ENCODE measurements around the gene LCN1. TPM values are rescaled to one million over a fixed set of nuclear protein-coding genes. Genes with fewer than 3 reads are reported as not detected.

LCN1 gene
- total and polyA plus RNA-seq, 2 of the 4 experiments (the other 2 are of a cell fraction): not detected

DNA sequence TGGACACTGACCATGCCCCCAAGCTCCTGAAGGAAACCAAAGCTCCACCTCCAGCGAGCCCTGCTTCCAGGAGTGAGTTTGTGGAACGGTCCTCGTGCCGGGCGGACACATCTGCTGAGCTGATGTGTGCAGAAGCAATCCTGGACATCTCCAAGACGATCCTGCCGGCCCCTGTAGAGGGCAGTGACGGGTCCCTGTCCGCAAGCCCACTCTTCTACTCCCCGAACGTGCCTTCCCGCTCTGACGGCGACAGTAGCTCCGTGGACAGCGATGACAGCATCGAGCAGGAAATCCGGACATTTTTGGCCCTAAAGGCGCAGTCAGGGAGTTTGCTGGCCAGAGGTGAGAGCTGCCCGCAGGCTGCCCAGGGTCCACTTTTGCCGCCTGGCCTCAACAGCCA lies 35.4 kb upstream of the LCN1 start:
- H4K5ac ChIP-seq (ENCODE audit: low read depth, low read length): no peak overlapping the region
- ATAC-seq (ENCODE audit: low read depth) (no peak), DNase-seq (no peak)
- no peak overlapping the region for H3K18ac ChIP-seq (ENCODE audit: low read depth, low read length)
- peaks cover 36% of the 10 kb centered on the region for H3K36me3 ChIP-seq (ENCODE audit: control insufficient read depth, insufficient read depth, low read length)
- intact Hi-C loops (cut with micrococcal nuclease) (no loop called here), dilution Hi-C loops (cut with HindIII; ENCODE audit: low sequenced_read_pairs, unreplicated experiment) (no loop called here), in situ Hi-C loops (cut with MboI; ENCODE audit: low sequenced_read_pairs) (no loop called here)
- peaks cover 10 to 11% of the 10 kb centered on the region in 2 experiments; a peak in 2 of 4 replicates for H3K79me1 ChIP-seq (ENCODE audit: low read depth in 1 of 2, low read length in 2 of 2)
- H3K4me3 ChIP-seq (ENCODE audit: insufficient read depth, low read depth, low read length): no peak overlapping the region
- H3K9me3 ChIP-seq (ENCODE audit: control insufficient read depth, insufficient read depth, low read length): no peaks in the 10 kb centered on the region
- no peaks in the 10 kb centered on the region; the same call in 1 of the 2 replicates for H3K9me1 ChIP-seq (ENCODE audit: insufficient read depth, low read length)
- no peak overlapping the region for H2AFZ ChIP-seq (replicated peaks; ENCODE audit: low read length, poor library complexity)
- H3K4ac ChIP-seq (ENCODE audit: low read depth, low read length): no peak overlapping the region
- no peaks in the 10 kb centered on the region for H3K27me3 ChIP-seq (ENCODE audit: control insufficient read depth, insufficient read depth, low read length)
- H3K56ac ChIP-seq (ENCODE audit: extremely low read depth, insufficient read depth, low read length): no peak overlapping the region
- H3K27ac ChIP-seq (ENCODE audit: insufficient read depth, low read length): no peak overlapping the region
- H2AK9ac ChIP-seq (replicated peaks; ENCODE audit: low read depth, low read length, poor library complexity): no peak overlapping the region
- H3K23ac ChIP-seq (ENCODE audit: low read depth, low read length): no peak overlapping the region
- no peak overlapping the region for H3K9ac ChIP-seq (ENCODE audit: low read depth, low read length)
- no peak overlapping the region for H2AK5ac ChIP-seq (ENCODE audit: low read depth, low read length)
- no peak overlapping the region for H2BK20ac ChIP-seq (ENCODE audit: low read depth, low read length)
- BruUV-seq (replicated peaks): no TSS peak
- H2BK15ac ChIP-seq (ENCODE audit: low read depth, low read length): no peak overlapping the region
- POLR2A ChIA-PET (ENCODE audit: unreplicated experiment): interaction anchor here (0.6 kb wide), 1 partner anchor 473 kb away, joined by 10 read pairs; no protein-coding TSS in a partner anchor
- H2BK120ac ChIP-seq (ENCODE audit: low read depth, low read length): no peak overlapping the region
- no peak for TF ChIP-seq SMC3 (IDR thresholded peaks at IDR 0.05; ENCODE audit: low read depth, low read length)
- TF ChIP-seq MXI1 (IDR thresholded peaks at IDR 0.05; ENCODE audit: borderline replicate concordance, low read depth, low read length): no peak
- no peak for TF ChIP-seq BHLHE40 (IDR thresholded peaks at IDR 0.05; ENCODE audit: low read depth, low read length)
- TF ChIP-seq, protein P1, sequence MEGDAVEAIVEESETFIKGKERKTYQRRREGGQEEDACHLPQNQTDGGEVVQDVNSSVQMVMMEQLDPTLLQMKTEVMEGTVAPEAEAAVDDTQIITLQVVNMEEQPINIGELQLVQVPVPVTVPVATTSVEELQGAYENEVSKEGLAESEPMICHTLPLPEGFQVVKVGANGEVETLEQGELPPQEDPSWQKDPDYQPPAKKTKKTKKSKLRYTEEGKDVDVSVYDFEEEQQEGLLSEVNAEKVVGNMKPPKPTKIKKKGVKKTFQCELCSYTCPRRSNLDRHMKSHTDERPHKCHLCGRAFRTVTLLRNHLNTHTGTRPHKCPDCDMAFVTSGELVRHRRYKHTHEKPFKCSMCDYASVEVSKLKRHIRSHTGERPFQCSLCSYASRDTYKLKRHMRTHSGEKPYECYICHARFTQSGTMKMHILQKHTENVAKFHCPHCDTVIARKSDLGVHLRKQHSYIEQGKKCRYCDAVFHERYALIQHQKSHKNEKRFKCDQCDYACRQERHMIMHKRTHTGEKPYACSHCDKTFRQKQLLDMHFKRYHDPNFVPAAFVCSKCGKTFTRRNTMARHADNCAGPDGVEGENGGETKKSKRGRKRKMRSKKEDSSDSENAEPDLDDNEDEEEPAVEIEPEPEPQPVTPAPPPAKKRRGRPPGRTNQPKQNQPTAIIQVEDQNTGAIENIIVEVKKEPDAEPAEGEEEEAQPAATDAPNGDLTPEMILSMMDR (conservative IDR thresholded peaks at IDR 0.05; ENCODE audit: low read depth, low read length): no peak
- no peak for TF ChIP-seq POLR2A (IDR thresholded peaks at IDR 0.05; ENCODE audit: low read depth, low read length)
- TF ChIP-seq, protein P2, sequence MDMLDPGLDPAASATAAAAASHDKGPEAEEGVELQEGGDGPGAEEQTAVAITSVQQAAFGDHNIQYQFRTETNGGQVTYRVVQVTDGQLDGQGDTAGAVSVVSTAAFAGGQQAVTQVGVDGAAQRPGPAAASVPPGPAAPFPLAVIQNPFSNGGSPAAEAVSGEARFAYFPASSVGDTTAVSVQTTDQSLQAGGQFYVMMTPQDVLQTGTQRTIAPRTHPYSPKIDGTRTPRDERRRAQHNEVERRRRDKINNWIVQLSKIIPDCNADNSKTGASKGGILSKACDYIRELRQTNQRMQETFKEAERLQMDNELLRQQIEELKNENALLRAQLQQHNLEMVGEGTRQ (IDR thresholded peaks at IDR 0.05; ENCODE audit: low read depth, low read length): no peak
- no peak for TF ChIP-seq CEBPB (IDR thresholded peaks at IDR 0.05; ENCODE audit: low read depth, low read length)
- TF ChIP-seq NFE2L2 (IDR thresholded peaks at IDR 0.05; ENCODE audit: low read depth, low read length): no peak
- no peak for TF ChIP-seq RFX5 (IDR thresholded peaks at IDR 0.05; ENCODE audit: low read depth, low read length)
- TF ChIP-seq RAD21 (IDR thresholded peaks at IDR 0.05; ENCODE audit: low read length): no peak
- TF ChIP-seq MAZ (IDR thresholded peaks at IDR 0.05; ENCODE audit: borderline replicate concordance, low read depth, low read length): no peak
- no peak for TF ChIP-seq FOS (IDR thresholded peaks at IDR 0.05; ENCODE audit: low read depth, low read length)
- no peak for TF ChIP-seq MAFK (IDR thresholded peaks at IDR 0.05; ENCODE audit: low read depth, low read length)
- TF ChIP-seq, protein P3, sequence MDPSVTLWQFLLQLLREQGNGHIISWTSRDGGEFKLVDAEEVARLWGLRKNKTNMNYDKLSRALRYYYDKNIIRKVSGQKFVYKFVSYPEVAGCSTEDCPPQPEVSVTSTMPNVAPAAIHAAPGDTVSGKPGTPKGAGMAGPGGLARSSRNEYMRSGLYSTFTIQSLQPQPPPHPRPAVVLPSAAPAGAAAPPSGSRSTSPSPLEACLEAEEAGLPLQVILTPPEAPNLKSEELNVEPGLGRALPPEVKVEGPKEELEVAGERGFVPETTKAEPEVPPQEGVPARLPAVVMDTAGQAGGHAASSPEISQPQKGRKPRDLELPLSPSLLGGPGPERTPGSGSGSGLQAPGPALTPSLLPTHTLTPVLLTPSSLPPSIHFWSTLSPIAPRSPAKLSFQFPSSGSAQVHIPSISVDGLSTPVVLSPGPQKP (IDR thresholded peaks at IDR 0.05; ENCODE audit: borderline replicate concordance, low read depth, low read length): no peak
- no peak for TF ChIP-seq CHD1 (IDR thresholded peaks at IDR 0.05; ENCODE audit: low read depth, low read length)
- TF ChIP-seq RCOR1 (IDR thresholded peaks at IDR 0.05; ENCODE audit: insufficient replicate concordance, low read length): no peak
- H4K91ac ChIP-seq (ENCODE audit: insufficient read depth, low read depth, low read length): no peak overlapping the region
- no peak overlapping the region for H4K8ac ChIP-seq (ENCODE audit: low read depth in 2 of 2, low read length in 2 of 2)
- CTCF ChIA-PET: no interaction called here
- no peak overlapping the region for H3K14ac ChIP-seq (replicated peaks; ENCODE audit: low read depth, low read length)
- peaks cover 2% of the 10 kb centered on the region; the same call in 1 of the 2 replicates for H3K4me1 ChIP-seq (ENCODE audit: control insufficient read depth, insufficient read depth, low read length)
- H4K20me1 ChIP-seq (ENCODE audit: insufficient read depth, low read length): no peaks in the 10 kb centered on the region; the same call in 1 of the 2 replicates
- no peak overlapping the region for H2BK5ac ChIP-seq (ENCODE audit: low read depth, low read length, poor library complexity, severe bottlenecking)
- 91% methylated on average over 17 of the region's 21 CpGs; no CpG with 5 or more reads in 1 of the 2 experiments for WGBS, 2 experiments (ENCODE audit: extremely low coverage in 2 of 2, insufficient read length in 1 of 2)
- no peak overlapping the region for H3K4me2 ChIP-seq (ENCODE audit: low read depth, low read length)

Data from IMR-90 (cell line).